Dendritic cell treated with granulocyte-macrophage colony-stimulating factor and Interleukin-4, amounts not matched to agents 40 ng/mL and 50 ng/mL, for 4 days (primary cell): ENCODE measurements around the gene AKT2.

Source experiments
- H3K27ac Mint-ChIP-seq: one replicate; pipeline ENCODE4 v1.8.0; 2022; ENCODE audit warnings: mild to moderate bottlenecking, mixed read lengths
- H3K27me3 Mint-ChIP-seq: one replicate; pipeline ENCODE4 v1.8.0; 2022; ENCODE audit warnings: mild to moderate bottlenecking, mixed read lengths
- H3K36me3 Mint-ChIP-seq: one replicate; pipeline ENCODE4 v1.8.0; 2022; ENCODE audit warnings: low read depth, mixed read lengths
- H3K4me1 Mint-ChIP-seq: one replicate; pipeline ENCODE4 v1.8.0; 2022; ENCODE audit warnings: low read depth, mixed read lengths
- H3K4me3 Mint-ChIP-seq: one replicate; pipeline ENCODE4 v1.8.0; 2022; ENCODE audit warnings: mild to moderate bottlenecking, moderate library complexity, mixed read lengths
- H3K9me3 Mint-ChIP-seq: one replicate; pipeline ENCODE4 v1.8.0; 2022; ENCODE audit warnings: mixed read lengths
- intact Hi-C: fragments of 100-400 bp; cut with micrococcal nuclease; formaldehyde crosslinking; loops from one replicate; pipeline ENCODE4 v1.15.0; 2022

AKT2 gene

DNA sequence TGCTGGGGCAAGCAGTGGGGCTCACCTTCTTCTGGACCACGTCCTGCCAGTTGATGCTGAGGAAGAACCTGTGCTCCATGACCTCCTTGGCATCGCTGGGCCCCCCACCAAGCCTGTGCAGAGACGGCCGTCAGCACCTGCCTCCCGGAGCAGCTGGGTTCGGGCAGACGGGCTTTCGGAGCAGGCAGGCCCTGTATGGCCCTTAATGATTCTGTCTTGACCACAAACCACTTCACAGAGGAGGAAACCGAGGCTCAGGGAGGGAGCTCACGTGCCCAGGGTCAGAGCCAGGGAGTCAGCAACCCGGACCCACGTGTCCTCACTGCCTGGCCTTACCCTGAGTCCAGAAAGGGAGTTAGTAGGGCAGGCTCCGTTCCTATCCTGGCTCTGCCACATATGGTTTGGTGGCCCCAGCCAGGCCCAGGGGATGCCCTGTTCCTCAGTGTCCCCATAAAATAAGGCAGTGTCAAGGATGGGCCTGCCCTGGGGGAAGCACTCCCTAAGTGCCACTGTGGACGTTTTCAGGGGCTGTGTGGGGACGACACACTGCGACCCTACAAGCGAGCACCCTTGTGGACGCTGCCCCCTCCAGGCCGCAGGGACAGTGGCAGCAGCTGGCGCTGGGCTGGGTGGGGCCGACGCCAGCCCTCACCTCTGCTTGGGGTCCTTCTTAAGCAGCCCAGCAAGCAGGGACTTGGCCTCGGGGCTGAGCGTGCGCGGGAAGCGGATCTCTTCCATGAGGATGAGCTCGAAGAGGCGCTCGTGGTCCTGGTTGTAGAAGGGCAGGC is 49.7 kb downstream of the AKT2 start:
- peaks cover 5% of the 10 kb centered on the region for H3K4me1 Mint-ChIP-seq
- H3K4me3 Mint-ChIP-seq = no peak overlapping the region
- no peaks in the 10 kb centered on the region for H3K9me3 Mint-ChIP-seq
- H3K27me3 Mint-ChIP-seq = peaks cover 5% of the 10 kb centered on the region
- H3K36me3 Mint-ChIP-seq = peaks cover 86% of the 10 kb centered on the region
- H3K27ac Mint-ChIP-seq = no peak overlapping the region
- intact Hi-C loops = no loop called here

GRCh38 chr19:40234429-40235237 is 50.5 kb downstream of the AKT2 start:
- intact Hi-C loops = no loop called here
- Mint-ChIP-seq H3K27me3 (peaks cover 7% of the 10 kb centered on the region), H3K9me3 (no peaks in the 10 kb centered on the region), H3K4me1 (peaks cover 5% of the 10 kb centered on the region), H3K4me3 (no peak overlapping the region), H3K36me3 (peaks cover 78% of the 10 kb centered on the region), H3K27ac (no peak overlapping the region)

DNA sequence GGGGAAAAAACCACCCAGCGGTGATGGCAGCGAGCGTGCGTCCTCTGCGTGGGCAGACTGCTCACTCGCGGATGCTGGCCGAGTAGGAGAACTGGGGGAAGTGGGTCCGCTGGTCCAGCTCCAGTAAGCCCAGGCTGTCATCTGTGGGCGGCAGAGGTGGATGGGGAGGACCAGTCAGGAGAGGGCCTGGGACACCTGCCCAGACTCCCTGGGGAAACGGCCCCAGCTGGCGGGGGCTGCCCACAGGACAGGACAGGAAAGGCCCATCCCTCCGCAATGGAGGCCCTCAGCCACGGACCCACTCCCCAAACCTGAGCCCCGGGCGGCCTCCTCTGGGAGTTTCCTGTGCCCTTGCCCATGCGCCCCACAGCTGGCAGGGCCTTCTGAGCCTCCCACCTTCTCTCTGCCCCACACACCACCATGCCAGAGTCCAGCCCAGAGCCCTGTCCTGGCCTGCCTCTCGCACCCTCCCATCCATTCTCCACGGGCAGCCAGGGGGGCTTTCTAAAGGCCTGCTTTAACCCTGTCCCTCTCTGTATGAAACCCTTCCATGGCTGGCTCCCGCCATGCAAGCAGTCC is 51.2 kb downstream of the AKT2 start:
- Mint-ChIP-seq H3K4me3 (no peak overlapping the region), H3K4me1 (peaks cover 5% of the 10 kb centered on the region), H3K27me3 (peaks cover 10% of the 10 kb centered on the region), H3K36me3 (peaks cover 71% of the 10 kb centered on the region), H3K27ac (no peak overlapping the region), H3K9me3 (no peaks in the 10 kb centered on the region)
- intact Hi-C loops = no loop called here

DNA sequence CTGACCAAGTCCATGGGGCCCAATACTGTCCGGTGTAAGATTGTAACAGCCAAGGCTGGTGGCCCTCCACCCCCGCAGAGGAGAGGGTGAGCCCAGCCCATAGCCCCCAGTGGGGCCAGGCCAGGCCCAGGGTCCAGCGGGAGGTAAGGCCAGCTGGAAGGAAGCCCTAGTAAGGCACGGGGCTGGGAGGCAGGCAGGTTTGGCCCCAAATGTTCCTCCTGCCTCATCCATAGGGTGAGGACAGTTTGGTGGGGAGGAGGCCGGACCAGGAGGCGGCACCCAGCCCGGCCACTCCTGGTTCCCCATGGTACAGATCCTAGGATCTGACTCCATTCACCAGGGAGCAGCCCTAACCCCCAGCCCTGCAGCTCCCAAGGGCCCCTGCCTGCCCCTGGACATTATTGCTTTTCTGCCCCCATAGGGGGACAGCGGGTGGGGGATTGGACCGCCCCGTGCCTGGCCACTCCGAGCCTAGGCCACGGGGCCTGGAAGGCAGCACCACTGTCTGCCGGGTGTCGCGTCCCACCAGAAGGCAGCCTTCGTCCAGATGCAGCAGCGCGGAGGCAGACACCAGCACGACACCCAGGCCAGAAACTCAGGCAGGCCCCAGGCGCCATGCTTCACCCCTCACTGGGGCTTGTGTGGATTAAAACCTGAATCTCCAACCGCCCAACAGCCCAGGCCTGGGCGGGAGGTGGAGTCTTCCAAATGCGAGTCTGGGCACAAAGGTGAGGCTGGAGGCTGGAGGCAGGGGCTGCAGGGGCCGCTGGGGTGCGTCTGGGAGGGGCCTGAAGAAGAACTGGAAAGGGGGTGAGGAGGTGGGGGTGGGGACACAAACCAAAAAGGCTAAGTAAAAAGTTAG is 52.0 kb downstream of the AKT2 start:
- intact Hi-C loops = no loop called here
- H3K4me1 Mint-ChIP-seq = peaks cover 5% of the 10 kb centered on the region
- peaks cover 15% of the 10 kb centered on the region for H3K27me3 Mint-ChIP-seq
- H3K9me3 Mint-ChIP-seq = no peaks in the 10 kb centered on the region
- H3K27ac Mint-ChIP-seq = no peak overlapping the region
- no peak overlapping the region for H3K4me3 Mint-ChIP-seq
- peaks cover 64% of the 10 kb centered on the region for H3K36me3 Mint-ChIP-seq

DNA sequence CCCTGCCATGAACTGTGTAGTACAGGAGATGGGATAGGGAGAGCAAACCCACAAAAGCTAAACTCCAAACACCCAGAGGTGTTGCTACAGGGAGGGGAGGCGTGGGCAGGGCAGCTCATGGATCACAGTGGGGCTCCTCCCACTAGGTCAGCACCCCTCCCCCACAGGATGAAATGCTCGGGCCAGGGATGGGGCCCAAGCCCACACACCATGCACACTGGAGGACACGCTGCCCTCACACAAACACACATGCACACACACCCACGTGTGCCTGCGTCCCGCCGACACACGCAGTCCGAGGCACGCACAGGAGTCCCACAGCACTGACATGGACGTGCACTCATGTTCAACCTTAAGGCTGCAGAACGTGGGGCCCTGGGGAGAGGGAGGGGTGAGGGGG is 52.7 kb downstream of the AKT2 start:
- Mint-ChIP-seq H3K27ac (no peak overlapping the region), H3K36me3 (peaks cover 57% of the 10 kb centered on the region), H3K9me3 (no peaks in the 10 kb centered on the region), H3K4me1 (peaks cover 5% of the 10 kb centered on the region), H3K4me3 (no peak overlapping the region), H3K27me3 (peaks cover 22% of the 10 kb centered on the region)
- intact Hi-C loops = no loop called here

DNA sequence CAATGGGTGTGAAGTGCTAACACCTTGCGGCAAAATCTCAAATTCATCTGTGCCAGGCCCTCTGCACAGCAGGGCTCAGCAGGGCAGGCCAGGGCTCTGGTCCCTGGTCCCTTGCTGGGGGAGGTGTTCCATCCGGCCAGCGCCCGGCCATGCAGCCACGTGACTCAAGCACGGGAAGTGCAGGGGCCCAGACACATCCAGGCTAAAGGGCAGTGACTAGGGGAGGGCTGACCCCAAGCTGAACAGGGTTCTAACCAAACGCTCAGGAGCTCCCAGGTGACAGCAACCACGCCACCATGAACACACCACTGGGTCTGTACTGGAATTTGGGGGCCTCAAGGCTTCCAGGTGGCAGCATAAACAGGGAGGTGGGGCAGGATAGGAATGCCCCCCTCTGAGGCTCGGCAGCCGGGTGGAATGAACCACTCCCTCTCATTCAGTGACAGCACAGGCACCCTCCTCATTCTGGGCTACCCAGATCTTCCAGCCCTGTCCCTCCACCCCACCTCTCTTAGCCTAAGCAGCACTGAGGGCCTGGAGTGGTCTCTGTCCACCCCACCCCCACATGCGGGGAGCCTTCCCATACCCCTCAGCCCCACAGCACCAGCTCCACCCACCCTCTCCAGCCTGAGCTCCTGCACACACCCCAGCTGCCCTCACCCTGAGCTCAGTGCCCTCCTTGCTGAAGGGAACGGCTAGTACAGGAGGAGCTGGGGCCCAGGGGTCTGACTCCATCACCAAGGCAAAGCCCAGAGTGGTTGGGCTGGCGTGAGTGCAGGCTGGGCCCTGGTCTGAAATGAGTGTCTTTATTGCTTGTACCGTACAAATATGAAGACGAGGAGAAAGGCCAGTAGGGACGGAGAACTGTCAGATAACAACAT is 53.4 kb downstream of the AKT2 start:
- no peaks in the 10 kb centered on the region for H3K9me3 Mint-ChIP-seq
- intact Hi-C loops = no loop called here
- peaks cover 29% of the 10 kb centered on the region for H3K27me3 Mint-ChIP-seq
- no peak overlapping the region for H3K4me3 Mint-ChIP-seq
- H3K36me3 Mint-ChIP-seq = peaks cover 50% of the 10 kb centered on the region
- peaks cover 7% of the 10 kb centered on the region for H3K4me1 Mint-ChIP-seq
- H3K27ac Mint-ChIP-seq = no peak overlapping the region

- intact Hi-C loops = no loop called here
- Mint-ChIP-seq H3K4me3 (no peak overlapping the region), H3K27ac (no peak overlapping the region)
These were observed 54.1 kb downstream of the AKT2 start for GRCh38 chr19:40231057-40231456.

DNA sequence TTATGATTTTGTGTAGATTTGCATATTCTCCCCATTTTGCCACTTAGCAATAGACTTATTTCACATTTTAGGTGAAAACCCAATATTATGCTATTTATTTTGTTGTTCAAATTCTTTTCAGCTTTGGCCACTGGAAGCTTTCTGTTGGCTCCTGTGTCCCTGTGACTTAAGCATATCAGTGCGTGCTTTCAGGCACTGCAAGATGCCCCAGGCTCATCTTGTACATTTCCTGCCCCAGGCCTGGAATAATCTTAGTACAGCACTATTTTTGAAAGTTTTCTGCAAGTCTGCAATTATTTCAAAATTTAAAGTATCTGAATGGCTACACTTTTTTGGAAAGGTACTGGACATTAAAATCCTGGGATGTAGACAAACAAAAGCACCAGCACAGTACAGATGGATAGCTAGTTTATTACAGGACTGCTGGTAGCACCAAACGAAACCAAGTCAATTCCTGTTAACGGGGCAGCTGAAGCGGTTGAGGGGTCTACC is 55.2 kb downstream of the AKT2 start:
- no peak overlapping the region for H3K27ac Mint-ChIP-seq
- H3K4me1 Mint-ChIP-seq = peaks cover 18% of the 10 kb centered on the region
- peaks cover 31% of the 10 kb centered on the region for H3K36me3 Mint-ChIP-seq
- no peaks in the 10 kb centered on the region for H3K9me3 Mint-ChIP-seq
- H3K4me3 Mint-ChIP-seq = no peak overlapping the region
- intact Hi-C loops = no loop called here
- peaks cover 47% of the 10 kb centered on the region for H3K27me3 Mint-ChIP-seq

More at GRCh38 chr19:40231057-40231456, 54.1 kb downstream of the AKT2 start:
- Mint-ChIP-seq H3K9me3 (no peaks in the 10 kb centered on the region), H3K4me1 (peaks cover 12% of the 10 kb centered on the region), H3K27me3 (peaks cover 36% of the 10 kb centered on the region), H3K36me3 (peaks cover 42% of the 10 kb centered on the region)

DNA sequence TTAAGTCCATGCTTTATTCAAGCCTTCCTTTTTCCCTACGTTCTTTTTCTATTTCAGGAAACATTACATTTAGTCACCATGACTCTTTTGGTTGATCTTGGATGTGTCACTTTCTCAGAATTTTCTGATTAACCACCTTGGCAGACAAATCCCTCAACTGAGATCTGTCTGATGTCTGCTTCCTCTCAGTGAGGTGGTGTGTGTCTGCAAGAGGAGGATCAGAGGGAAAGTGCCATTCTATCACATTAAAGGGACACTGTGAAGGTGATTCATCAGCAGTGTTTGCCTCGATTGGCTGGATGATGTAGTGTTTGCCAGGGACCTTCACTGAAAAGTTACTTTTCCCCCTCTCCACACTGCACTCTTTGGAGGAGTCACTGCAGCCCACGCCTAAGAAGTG is 55.7 kb downstream of the AKT2 start:
- H3K4me1 Mint-ChIP-seq = peaks cover 17% of the 10 kb centered on the region
- no peaks in the 10 kb centered on the region for H3K9me3 Mint-ChIP-seq
- H3K36me3 Mint-ChIP-seq = peaks cover 27% of the 10 kb centered on the region
- peaks cover 52% of the 10 kb centered on the region for H3K27me3 Mint-ChIP-seq
- intact Hi-C loops = no loop called here
- no peak overlapping the region for H3K27ac Mint-ChIP-seq
- no peak overlapping the region for H3K4me3 Mint-ChIP-seq

DNA sequence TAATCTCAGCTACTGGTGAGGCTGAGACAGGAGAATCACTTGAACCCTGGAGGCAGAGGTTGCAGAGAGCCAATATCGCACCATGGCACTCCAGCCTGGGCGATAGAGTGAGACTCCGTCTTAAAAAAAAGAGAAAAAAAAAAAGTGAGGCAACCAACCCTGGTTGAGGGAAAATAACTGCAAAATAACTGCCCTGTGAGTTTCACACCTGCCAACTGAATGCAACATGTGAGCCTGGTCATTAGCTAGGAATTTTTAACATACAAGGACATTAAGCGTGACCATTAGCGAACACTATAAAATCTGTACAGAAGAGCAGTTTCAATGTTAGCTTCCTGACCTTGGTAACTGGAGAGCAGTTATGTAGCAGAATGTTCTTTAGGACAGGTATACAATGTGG is 56.3 kb downstream of the AKT2 start:
- H3K4me1 Mint-ChIP-seq = peaks cover 13% of the 10 kb centered on the region
- H3K4me3 Mint-ChIP-seq = no peak overlapping the region
- peaks cover 58% of the 10 kb centered on the region for H3K27me3 Mint-ChIP-seq
- no peaks in the 10 kb centered on the region for H3K9me3 Mint-ChIP-seq
- H3K36me3 Mint-ChIP-seq = peaks cover 20% of the 10 kb centered on the region
- intact Hi-C loops = no loop called here
- no peak overlapping the region for H3K27ac Mint-ChIP-seq

DNA sequence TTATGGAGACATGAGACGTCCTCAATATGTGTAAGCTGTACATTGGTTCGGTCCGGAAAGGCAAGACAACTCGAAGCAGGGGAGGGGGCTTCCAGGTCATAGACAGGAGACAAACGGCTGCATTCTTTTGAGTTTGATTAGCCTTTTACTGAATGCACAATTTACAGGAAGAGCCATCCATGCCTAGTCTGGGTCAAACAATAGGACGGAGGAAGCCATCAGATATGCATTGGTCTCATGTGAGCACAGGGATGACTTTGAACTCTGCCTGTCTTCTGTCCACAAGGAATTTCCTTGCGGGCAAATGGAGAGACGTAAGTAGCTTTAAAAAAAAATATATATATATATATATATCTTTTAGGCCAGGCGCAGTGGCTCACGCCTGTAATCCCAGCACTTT is 56.8 kb downstream of the AKT2 start:
- Mint-ChIP-seq H3K27ac (no peak overlapping the region), H3K27me3 (peaks cover 62% of the 10 kb centered on the region), H3K9me3 (no peaks in the 10 kb centered on the region), H3K4me3 (no peak overlapping the region), H3K36me3 (peaks cover 15% of the 10 kb centered on the region), H3K4me1 (peaks cover 13% of the 10 kb centered on the region)
- intact Hi-C loops = no loop called here

DNA sequence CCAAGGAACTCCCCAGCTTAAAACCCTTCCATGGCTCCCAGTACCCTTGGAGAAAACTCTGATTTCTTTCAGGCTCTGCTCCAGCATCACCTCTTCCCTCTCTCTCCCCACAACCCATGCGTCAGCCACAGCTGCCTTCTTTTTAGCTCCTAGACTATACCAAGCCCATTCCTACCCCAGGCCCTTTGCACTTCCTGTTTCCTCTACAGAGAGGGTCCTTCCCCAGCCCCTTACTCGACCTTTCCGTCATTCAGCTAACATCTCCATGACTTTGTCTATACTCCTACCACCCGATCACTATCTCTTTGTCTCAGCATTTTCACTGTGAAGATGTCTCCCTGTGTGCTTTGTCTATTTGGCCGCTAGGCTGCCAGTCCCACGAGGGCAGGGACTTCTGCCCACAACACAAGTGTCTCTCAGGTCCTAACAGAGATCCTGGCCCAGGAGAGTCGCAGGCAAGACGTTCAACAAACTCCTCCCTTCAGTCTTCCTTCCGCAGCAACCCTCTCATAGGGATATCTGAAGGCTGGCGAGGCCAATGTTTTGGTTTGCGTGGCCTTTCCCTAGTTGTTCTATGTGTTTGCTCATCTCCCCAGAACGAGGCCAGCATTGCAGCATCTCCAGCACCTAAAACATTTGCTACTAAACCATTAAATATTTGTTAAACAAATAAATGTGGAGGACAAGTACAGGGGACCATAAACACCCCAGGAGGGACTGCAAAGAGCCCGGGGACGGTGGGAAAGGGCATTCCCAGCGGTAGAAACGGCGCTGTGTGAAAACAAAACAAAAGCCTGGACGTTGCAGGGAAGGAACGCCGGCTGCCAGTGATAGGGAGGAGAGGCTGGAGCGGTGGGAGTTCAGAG is 59.5 kb downstream of the AKT2 start:
- H3K27ac Mint-ChIP-seq = no peak overlapping the region
- intact Hi-C loops = no loop called here

More for the DNA sequence above, 59.5 kb downstream of the AKT2 start:
- peak overlapping the region; percentile 27 for H3K4me3 Mint-ChIP-seq
- H3K9me3 Mint-ChIP-seq = peaks cover 9% of the 10 kb centered on the region
- H3K36me3 Mint-ChIP-seq = no peaks in the 10 kb centered on the region
- peaks cover 18% of the 10 kb centered on the region for H3K4me1 Mint-ChIP-seq
- peaks cover 79% of the 10 kb centered on the region for H3K27me3 Mint-ChIP-seq
